H4 (cell line): ENCODE measurements around the gene POLD1. TPM values are rescaled to one million over a fixed set of nuclear protein-coding genes. Genes with fewer than 3 reads are reported as not detected.
"Not testable (repeated sequence)": the region's sequence is repeated elsewhere in the genome, so short reads cannot be mapped to it uniquely, and the experiment has no call there.

Experiments
- DNase-seq: peaks from one replicate; pipeline ENCODE4 v3.0.0-alpha.2; 2015; ENCODE audit warnings: low spot score
- total RNA-seq: library from RNA; depleted of rRNA; stranded (reverse); fragments of >200 nt; shearing (Covaris generic); gene quantifications from 2 replicates; pipeline ENCODE4 v1.2.3, GENCODE V29; 2014; rRNA removed

POLD1 gene
- total RNA-seq: 45.8 and 58.6 TPM in 2 replicates

DNA sequence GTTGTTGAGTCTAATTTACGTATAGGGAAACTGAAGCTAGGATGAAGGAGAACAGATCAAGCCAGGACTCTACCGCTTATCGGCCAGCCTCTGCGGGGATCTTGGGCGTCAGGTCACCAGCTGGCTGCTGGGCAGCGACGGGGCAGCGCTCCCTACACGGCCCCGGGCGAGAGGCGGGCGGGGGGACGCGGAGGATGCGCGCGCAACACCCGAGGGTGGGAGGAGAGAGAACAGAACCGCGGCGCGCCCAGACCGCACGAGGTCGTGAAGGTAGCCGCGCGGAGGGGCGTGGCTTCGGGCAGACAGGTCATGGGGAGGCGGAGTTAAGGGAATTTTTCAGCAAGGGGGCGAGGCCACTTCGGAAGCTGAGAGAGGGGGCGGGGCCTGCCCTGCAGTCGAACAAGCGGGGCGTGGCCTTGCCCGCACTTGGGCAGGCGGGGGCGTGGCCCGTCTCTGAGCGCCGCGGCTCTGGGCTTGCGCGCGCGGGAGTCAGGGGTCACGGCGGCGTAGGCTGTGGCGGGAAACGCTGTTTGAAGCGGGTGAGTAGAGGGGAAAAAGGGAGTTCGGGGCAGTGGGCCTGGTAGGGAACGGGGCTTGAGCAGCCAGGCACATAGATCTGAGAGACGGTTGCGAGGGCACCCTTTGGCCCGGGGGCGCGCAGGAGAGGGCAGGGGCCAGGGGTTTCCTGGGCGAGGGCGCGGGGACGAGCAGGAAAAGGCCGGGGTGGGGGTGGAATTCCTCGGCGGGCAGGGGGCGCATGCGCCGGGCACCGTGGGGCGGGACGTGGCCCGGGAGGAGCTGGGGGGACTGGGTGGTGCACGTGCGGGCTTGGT lies at the start of gene POLD1:
Gene POLD1 (plus strand): TSS at position 496 of the 833 bp plus-strand sequence. CDS start 14,505 bp downstream, outside the sequence.
- DNase-seq: peak; percentile 100

- no peak for DNase-seq
Measured at GRCh38 chr19:50334741-50335421, 49.3 kb upstream of the POLD1 start.

- not testable (repeated sequence) for DNase-seq
Measured at GRCh38 chr19:50337031-50337430, 47.1 kb upstream of the POLD1 start.

- no peak for DNase-seq
Measured at GRCh38 chr19:50340331-50340730, 43.8 kb upstream of the POLD1 start.

DNA sequence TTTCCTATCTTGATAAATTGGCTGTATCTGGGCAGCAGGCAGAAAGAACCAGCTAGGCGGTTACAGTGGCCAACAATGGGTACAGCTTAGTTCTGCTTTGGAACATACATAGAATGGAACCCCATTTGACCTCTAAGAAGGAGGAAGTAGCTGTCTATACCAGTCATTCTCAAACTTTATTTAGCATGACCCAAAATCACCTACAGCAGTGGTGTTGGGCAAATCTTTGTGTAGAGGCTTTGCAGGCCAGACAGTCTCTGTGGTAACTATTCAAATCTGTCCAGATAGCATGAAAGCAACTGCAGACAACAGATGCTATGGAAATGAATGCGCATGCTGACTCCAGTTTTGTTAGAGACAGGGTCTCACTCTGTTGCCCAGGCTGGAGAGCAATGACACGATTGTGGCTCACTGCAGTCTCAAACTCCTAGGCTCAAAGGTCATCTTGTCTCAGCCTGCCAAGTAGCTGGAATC lies 43.0 kb upstream of the POLD1 start:
- DNase-seq: no peak

- DNase-seq: no peak
Measured at GRCh38 chr19:50344661-50345318, 39.4 kb upstream of the POLD1 start.

DNA sequence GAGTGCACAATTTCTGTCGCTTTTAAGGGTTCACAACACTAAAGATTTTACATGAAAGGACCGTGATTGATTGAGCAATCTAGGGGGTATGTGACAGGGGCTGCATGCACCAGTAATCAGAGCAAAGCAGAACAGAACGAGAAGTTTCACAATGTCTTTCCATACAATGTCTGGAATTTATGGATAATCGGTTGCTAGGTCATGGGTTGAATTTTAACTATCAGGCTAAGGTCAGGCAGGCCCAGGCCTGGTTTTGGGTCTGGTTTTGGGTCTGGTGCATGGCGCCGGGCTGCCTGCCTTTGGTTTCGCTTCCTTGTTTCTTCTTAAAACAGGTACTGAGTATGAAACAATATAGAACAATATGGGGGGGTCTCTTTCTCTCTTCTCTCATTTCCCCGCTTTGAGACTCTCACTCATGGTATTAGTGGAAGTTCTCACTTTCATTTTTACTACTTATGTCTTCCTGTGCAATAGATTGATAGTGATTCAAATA lies 37.0 kb upstream of the POLD1 start:
- not testable (repeated sequence) for DNase-seq

GRCh38 chr19:50349277-50350057 lies 34.7 kb upstream of the POLD1 start:
- DNase-seq: no peak

- no peak for DNase-seq
Measured at GRCh38 chr19:50352242-50352641, 31.9 kb upstream of the POLD1 start.

GRCh38 chr19:50353487-50353880 lies 30.7 kb upstream of the POLD1 start:
- not testable (repeated sequence) for DNase-seq

- DNase-seq: no peak
Measured at GRCh38 chr19:50356691-50357177, 27.4 kb upstream of the POLD1 start.

DNA sequence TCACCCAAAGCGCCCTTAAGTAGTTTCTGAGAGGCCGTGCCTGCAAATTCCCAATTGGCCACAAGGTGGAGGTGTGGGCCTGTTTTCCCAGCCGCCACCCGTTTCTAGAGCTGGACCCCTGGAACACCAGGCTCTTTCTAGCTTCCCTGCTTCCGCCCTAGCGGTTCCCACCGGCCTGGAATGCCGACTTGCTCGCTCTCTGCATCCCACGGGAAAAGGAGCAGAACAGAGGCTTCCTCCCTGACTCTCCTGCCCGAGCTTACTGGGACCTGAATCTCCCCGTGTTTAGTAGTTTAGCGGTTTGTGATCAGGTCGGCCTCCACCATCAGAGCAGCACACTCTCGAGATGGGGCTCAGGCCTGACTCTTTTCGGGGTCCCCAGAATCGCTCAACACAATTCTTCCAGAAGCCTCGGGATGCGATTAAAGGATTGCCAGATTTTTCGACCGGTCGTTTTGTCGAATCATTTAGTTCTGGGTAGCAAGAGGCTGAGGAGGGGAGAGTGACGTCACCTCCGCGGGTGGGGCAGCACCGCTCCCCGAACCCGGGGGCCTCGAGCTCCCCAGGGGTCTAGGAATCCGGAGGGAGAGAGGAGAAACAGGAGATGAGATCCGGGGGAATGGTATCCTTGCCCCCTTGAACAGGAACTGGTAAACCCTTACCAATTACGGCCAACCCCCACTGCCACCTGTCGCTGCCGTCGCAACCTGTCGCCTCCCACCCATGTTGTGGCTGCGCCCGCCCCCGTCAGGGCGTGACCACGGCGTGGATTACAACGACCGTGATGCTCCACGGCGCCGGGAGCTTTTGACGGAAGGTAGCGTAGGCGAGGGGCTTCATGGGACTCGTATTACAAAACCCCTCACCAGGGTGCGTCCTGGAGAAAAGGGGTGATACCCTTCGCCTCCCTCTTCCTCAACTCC lies 26.7 kb upstream of the POLD1 start:
- peak; percentile 67 for DNase-seq

DNA sequence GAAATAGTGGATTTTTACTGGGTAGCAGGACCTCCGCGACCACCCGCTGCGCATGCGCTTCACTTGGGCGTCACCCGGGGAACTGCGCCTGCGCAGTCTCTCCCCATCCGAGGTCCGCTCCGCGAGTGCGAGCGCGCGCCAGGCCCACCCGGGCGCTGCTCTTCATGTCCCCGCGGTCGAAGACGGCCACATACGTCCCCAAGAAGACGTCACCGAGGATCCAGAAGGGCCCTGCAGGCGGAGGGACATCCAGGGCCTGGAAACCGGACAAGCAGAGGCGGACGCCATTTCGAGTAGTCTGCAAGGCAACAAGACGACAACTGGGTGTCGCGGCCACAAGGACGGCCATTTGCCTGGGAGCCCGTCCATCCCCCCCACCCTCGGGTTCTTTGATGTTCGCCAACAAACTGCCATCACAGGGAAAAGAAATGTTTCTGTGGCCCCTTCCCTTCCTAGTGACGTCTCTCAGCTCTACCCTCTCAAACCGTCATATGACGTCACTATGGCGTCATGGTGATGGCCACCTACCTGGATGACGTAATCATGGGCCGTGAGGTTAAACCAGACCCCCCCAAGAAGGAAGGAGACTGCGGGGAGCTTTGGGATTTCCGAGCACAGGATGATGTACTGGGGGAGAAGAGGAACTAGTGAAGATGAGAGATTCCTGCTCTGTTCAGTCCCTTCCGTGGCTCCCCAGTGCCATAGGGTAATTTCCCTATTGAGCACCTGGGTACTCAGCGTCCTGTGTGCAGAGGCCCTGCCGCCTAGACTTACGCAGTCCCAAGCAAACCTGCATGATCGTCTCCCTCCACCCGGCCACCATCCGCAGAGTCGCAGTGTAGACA lies 25.4 kb upstream of the POLD1 start:
- no peak for DNase-seq

- DNase-seq: no peak
Measured at GRCh38 chr19:50359328-50359818, 24.8 kb upstream of the POLD1 start.

- no peak for DNase-seq
Measured at GRCh38 chr19:50361290-50362029, 22.7 kb upstream of the POLD1 start.

DNA sequence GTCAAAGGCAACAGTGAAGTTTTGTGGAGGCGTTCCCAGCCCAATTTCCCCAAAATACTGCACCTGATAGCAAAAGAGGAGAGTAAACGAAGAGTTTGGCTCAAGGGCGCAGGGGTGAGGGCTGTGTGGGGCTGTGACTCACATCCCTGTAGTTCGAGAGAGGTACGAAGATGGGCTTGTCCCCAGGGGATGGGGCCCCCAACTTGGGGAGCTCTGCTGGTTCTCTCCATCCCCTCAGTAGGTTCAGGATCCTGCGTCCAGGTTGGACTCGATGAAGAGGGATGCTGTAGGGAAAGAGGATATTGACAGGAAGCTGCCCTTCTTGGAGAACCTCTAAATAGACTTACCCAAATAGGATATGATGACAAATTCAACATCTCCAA lies 22.1 kb upstream of the POLD1 start:
- DNase-seq: no peak

- no peak for DNase-seq
Measured at GRCh38 chr19:50362656-50363424, 21.3 kb upstream of the POLD1 start.
